Natural killer cell treated with Interleukin-12 subunit alpha and Interleukin-12 subunit beta and Interleukin-15 and Interleukin-18, amount 100 ng/mL, for 72 hours (primary cell): Measurements from ENCODE around the gene SIAH2. TPM values are rescaled to one million over a fixed set of nuclear protein-coding genes. Genes with fewer than 3 reads are reported as not detected.

ENCODE experiments used
- ATAC-seq, 2 donors: fragments of 150-1000 bp; cut with Tn5 transposase in 1 of 2; sonication (Bioruptor Pico), chemical (Tn5 transposase) in 1 of 2; 2 replicates each; pipeline ENCODE4 v1.10.0; 2021
- DNase-seq: peaks from one replicate; pipeline ENCODE4 v3.0.0; 2022; ENCODE audit warnings: low spot score
- H3K27ac Mint-ChIP-seq, 2 donors: 1 replicate in 1 of 2; 2 replicates in 1 of 2; pipeline ENCODE4 v1.8.0; 2022; ENCODE audit warnings: mixed read lengths in 2 of 2, mild to moderate bottlenecking in 1 of 2, moderate library complexity in 1 of 2
- H3K27me3 Mint-ChIP-seq, 2 donors: 1 replicate in 1 of 2; 2 replicates in 1 of 2; pipeline ENCODE4 v1.8.0; 2022; ENCODE audit warnings: mixed read lengths in 2 of 2
- H3K36me3 Mint-ChIP-seq: one replicate; pipeline ENCODE4 v1.8.0; 2022; ENCODE audit warnings: mixed read lengths
- H3K4me1 Mint-ChIP-seq, 2 donors: 1 replicate in 1 of 2; 2 replicates in 1 of 2; pipeline ENCODE4 v1.8.0; 2022; ENCODE audit warnings: low read depth in 2 of 2, mixed read lengths in 2 of 2, mild to moderate bottlenecking in 1 of 2
- H3K4me3 Mint-ChIP-seq: one replicate; pipeline ENCODE4 v1.8.0; 2022; ENCODE audit warnings: mixed read lengths
- H3K9me3 Mint-ChIP-seq: 2 replicates; pipeline ENCODE4 v1.8.0; 2022; ENCODE audit warnings: mixed read lengths
- total RNA-seq, 2 donors: library from RNA; stranded (reverse); gene quantifications; one replicate each; pipeline ENCODE4 v1.2.3, GENCODE V29; 2022

The SIAH2 gene
- total RNA-seq, 2 donors from 2014 or later: 34.9 to 41.4 TPM

GRCh38 chr3:150787741-150788370 is 24.9 kb upstream of the SIAH2 start:
- peak overlapping the region; percentile 1 for H3K4me3 Mint-ChIP-seq
- no peak overlapping the region for H3K27ac Mint-ChIP-seq
- H3K9me3 Mint-ChIP-seq: no peaks in the 10 kb centered on the region
- ATAC-seq (peak; percentile 67 to 82), DNase-seq (peak; percentile 80)
- peaks cover 0 to 19% of the 10 kb centered on the region in 2 donors for H3K27me3 Mint-ChIP-seq
- H3K4me1 Mint-ChIP-seq: peaks cover 5 to 16% of the 10 kb centered on the region in 2 donors
- no peaks in the 10 kb centered on the region for H3K36me3 Mint-ChIP-seq

- Mint-ChIP-seq H3K9me3 (no peaks in the 10 kb centered on the region), H3K27me3 (peaks cover 0 to 19% of the 10 kb centered on the region in 2 donors), H3K4me3 (no peak overlapping the region), H3K36me3 (no peaks in the 10 kb centered on the region), H3K27ac (no peak overlapping the region), H3K4me1 (peaks cover 5 to 16% of the 10 kb centered on the region in 2 donors)
- no peak for ATAC-seq
- no peak for DNase-seq
Measured at GRCh38 chr3:150786791-150787190, 23.8 kb upstream of the SIAH2 start.

GRCh38 chr3:150784747-150785125 is 21.8 kb upstream of the SIAH2 start:
- DNase-seq (no peak), ATAC-seq (no peak)
- Mint-ChIP-seq H3K27ac (peak overlapping the region in 1 of 2 donors; percentile 78), H3K27me3 (peaks cover 0 to 15% of the 10 kb centered on the region in 2 donors), H3K4me1 (peaks cover 5 to 16% of the 10 kb centered on the region in 2 donors), H3K36me3 (no peaks in the 10 kb centered on the region), H3K4me3 (peak overlapping the region; percentile 54), H3K9me3 (no peaks in the 10 kb centered on the region)

- peak overlapping the region; percentile 54 for H3K4me3 Mint-ChIP-seq
- H3K36me3 Mint-ChIP-seq: no peaks in the 10 kb centered on the region
- peaks cover 5 to 16% of the 10 kb centered on the region in 2 donors for H3K4me1 Mint-ChIP-seq
- H3K27ac Mint-ChIP-seq: peak overlapping the region in 1 of 2 donors; percentile 78
- H3K27me3 Mint-ChIP-seq: peaks cover 0 to 11% of the 10 kb centered on the region in 2 donors
- H3K9me3 Mint-ChIP-seq: no peaks in the 10 kb centered on the region
- DNase-seq (no peak), ATAC-seq (peak; percentile 49 to 84)
Measured at GRCh38 chr3:150783920-150784746, 21.2 kb upstream of the SIAH2 start.

- peaks cover 0 to 6% of the 10 kb centered on the region in 2 donors for H3K27me3 Mint-ChIP-seq
- no peak overlapping the region for H3K4me3 Mint-ChIP-seq
- H3K9me3 Mint-ChIP-seq: no peaks in the 10 kb centered on the region
- no peaks in the 10 kb centered on the region for H3K36me3 Mint-ChIP-seq
- no peak for ATAC-seq
- no peak for DNase-seq
- H3K27ac Mint-ChIP-seq: peak overlapping the region in 1 of 2 donors; percentile 78
- H3K4me1 Mint-ChIP-seq: peaks cover 5 to 16% of the 10 kb centered on the region in 2 donors
Measured at GRCh38 chr3:150783316-150783715, 20.3 kb upstream of the SIAH2 start.

GRCh38 chr3:150779402-150779858 is 16.5 kb upstream of the SIAH2 start:
- ATAC-seq (no peak), DNase-seq (no peak)
- H3K36me3 Mint-ChIP-seq: no peaks in the 10 kb centered on the region
- no peaks in the 10 kb centered on the region for H3K9me3 Mint-ChIP-seq
- H3K27ac Mint-ChIP-seq: no peak overlapping the region
- no peaks in the 10 kb centered on the region for H3K27me3 Mint-ChIP-seq
- peaks cover 0 to 6% of the 10 kb centered on the region in 2 donors for H3K4me1 Mint-ChIP-seq
- no peak overlapping the region for H3K4me3 Mint-ChIP-seq

- Mint-ChIP-seq H3K36me3 (no peaks in the 10 kb centered on the region), H3K27me3 (no peaks in the 10 kb centered on the region), H3K4me1 (peaks cover 0 to 1% of the 10 kb centered on the region in 2 donors), H3K4me3 (no peak overlapping the region), H3K27ac (no peak overlapping the region), H3K9me3 (no peaks in the 10 kb centered on the region)
- DNase-seq (no peak), ATAC-seq (no peak)
Measured at GRCh38 chr3:150778793-150779401, 15.9 kb upstream of the SIAH2 start.

GRCh38 chr3:150775001-150775599 is 12.1 kb upstream of the SIAH2 start:
- ATAC-seq (no peak), DNase-seq (no peak)
- Mint-ChIP-seq H3K27ac (no peak overlapping the region), H3K4me3 (no peak overlapping the region), H3K4me1 (no peaks in the 10 kb centered on the region), H3K27me3 (peaks cover 8 to 12% of the 10 kb centered on the region in 2 donors), H3K9me3 (no peaks in the 10 kb centered on the region), H3K36me3 (no peaks in the 10 kb centered on the region)

- Mint-ChIP-seq H3K9me3 (no peaks in the 10 kb centered on the region), H3K27me3 (peaks cover 9 to 12% of the 10 kb centered on the region in 2 donors), H3K27ac (no peak overlapping the region), H3K36me3 (no peaks in the 10 kb centered on the region), H3K4me1 (no peaks in the 10 kb centered on the region), H3K4me3 (no peak overlapping the region)
- ATAC-seq (no peak), DNase-seq (no peak)
Measured at GRCh38 chr3:150773616-150774192, 10.7 kb upstream of the SIAH2 start.

- peaks cover 9 to 12% of the 10 kb centered on the region in 2 donors for H3K27me3 Mint-ChIP-seq
- H3K4me3 Mint-ChIP-seq: no peak overlapping the region
- H3K9me3 Mint-ChIP-seq: no peaks in the 10 kb centered on the region
- DNase-seq (no peak), ATAC-seq (no peak)
- peaks cover 0 to 4% of the 10 kb centered on the region in 2 donors for H3K4me1 Mint-ChIP-seq
- no peak overlapping the region for H3K27ac Mint-ChIP-seq
- H3K36me3 Mint-ChIP-seq: no peaks in the 10 kb centered on the region
Measured at GRCh38 chr3:150771600-150771999, 8.6 kb upstream of the SIAH2 start.

- Mint-ChIP-seq H3K27ac (no peak overlapping the region), H3K4me1 (peaks cover 5 to 13% of the 10 kb centered on the region in 2 donors), H3K36me3 (no peaks in the 10 kb centered on the region), H3K27me3 (peaks cover 9 to 12% of the 10 kb centered on the region in 2 donors), H3K4me3 (no peak overlapping the region), H3K9me3 (no peaks in the 10 kb centered on the region)
- ATAC-seq (no peak), DNase-seq (no peak)
Measured at GRCh38 chr3:150770681-150771080, 7.7 kb upstream of the SIAH2 start.

GRCh38 chr3:150766742-150767141 is 3.8 kb upstream of the SIAH2 start:
- H3K9me3 Mint-ChIP-seq: no peaks in the 10 kb centered on the region
- no peak overlapping the region for H3K4me3 Mint-ChIP-seq
- peaks cover 5 to 9% of the 10 kb centered on the region in 2 donors for H3K27me3 Mint-ChIP-seq
- H3K36me3 Mint-ChIP-seq: no peaks in the 10 kb centered on the region
- H3K4me1 Mint-ChIP-seq: peaks cover 18 to 32% of the 10 kb centered on the region in 2 donors
- no peak for ATAC-seq
- peak overlapping the region in 1 of 2 donors; percentile 100 for H3K27ac Mint-ChIP-seq
- no peak for DNase-seq
